Breast epithelium (tissue), 3 donors: ENCODE data around the gene SMIM14.

Source experiments
- POLR2A ChIP-seq: fragments of 450-650 bp; IDR thresholded peaks from one replicate; pipeline ENCODE4 v1.6.1; 2016; ENCODE audit warnings: antibody characterized with exemption, mild to moderate bottlenecking, moderate library complexity
- TF ChIP-seq, protein P1 (sequence below), 3 donors: fragments of 450-650 bp; IDR thresholded peaks; one replicate each; pipeline ENCODE4 v1.5.1; 2016 to 2017; ENCODE audit warnings: antibody characterized with exemption in 3 of 3, mild to moderate bottlenecking in 3 of 3, moderate library complexity in 3 of 3

DNA sequence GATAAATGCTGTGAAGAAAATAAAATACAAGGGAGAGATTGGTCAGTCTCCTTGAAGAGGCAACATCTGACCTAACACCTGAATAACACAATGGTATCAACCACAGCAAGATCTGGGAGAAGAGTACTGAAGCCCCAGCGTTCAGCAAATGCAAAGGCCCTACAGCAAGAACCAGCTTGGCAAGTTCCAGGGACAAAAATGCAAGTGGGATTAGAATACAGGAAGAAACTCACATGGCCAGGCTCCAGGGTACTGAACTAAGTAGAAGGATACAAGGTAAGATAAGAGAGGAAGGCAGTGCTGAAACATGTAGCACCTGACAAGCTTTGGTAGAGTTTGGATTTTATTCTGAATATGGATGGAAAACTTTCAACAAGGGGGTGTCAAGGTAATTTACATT, 3.6 kb downstream of the SMIM14 start:
- TF ChIP-seq POLR2A, result no peak
- TF ChIP-seq, protein P1, sequence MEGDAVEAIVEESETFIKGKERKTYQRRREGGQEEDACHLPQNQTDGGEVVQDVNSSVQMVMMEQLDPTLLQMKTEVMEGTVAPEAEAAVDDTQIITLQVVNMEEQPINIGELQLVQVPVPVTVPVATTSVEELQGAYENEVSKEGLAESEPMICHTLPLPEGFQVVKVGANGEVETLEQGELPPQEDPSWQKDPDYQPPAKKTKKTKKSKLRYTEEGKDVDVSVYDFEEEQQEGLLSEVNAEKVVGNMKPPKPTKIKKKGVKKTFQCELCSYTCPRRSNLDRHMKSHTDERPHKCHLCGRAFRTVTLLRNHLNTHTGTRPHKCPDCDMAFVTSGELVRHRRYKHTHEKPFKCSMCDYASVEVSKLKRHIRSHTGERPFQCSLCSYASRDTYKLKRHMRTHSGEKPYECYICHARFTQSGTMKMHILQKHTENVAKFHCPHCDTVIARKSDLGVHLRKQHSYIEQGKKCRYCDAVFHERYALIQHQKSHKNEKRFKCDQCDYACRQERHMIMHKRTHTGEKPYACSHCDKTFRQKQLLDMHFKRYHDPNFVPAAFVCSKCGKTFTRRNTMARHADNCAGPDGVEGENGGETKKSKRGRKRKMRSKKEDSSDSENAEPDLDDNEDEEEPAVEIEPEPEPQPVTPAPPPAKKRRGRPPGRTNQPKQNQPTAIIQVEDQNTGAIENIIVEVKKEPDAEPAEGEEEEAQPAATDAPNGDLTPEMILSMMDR (IDR thresholded peaks at IDR 0.05), result no peak
